Measurements from ENCODE around the gene INTS7.

DNA sequence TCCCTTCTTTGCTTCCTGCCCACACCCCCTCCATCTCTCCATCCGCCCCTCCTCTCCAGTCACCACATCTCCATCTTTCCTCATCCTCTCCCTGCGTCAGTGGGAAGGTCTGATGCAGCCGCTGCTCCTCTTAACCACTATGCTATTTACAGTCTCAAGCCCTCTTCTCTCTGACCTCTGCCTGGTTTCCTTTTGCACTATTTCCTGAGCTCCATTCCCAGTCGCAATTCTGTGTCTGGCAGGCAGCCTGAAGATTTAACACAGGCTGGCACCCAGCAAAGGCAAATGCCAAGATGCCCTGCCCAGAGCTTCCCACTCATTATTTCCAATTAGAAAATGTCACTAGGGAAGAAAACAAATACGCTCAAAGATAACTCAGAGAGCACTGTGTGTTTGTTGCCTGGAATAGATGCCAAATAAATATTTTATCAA is 115.2 kb downstream of the INTS7 start:
- TF ChIP-seq ARID4B (CRISPR knock-in tag; IDR thresholded peaks at IDR 0.05) = no peak
- no peak for TF ChIP-seq NFE2 (IDR thresholded peaks at IDR 0.05; ENCODE audit: low read depth)
- no peak for TF ChIP-seq FOXM1 (IDR thresholded peaks at IDR 0.05; ENCODE audit: low read depth)
- TF ChIP-seq FOXM1 (CRISPR knock-in tag; IDR thresholded peaks at IDR 0.05; ENCODE audit: low read depth) = no peak
- no peak for TF ChIP-seq KDM5B (IDR thresholded peaks at IDR 0.05; ENCODE audit: insufficient replicate concordance, low read depth, low read length)
- no peak for TF ChIP-seq ZNF24 (IDR thresholded peaks at IDR 0.05)
- no peak for TF ChIP-seq ZNF274 (IDR thresholded peaks at IDR 0.05; ENCODE audit: borderline replicate concordance, low read depth, low read length)
- no peak for TF ChIP-seq HDAC3 (IDR thresholded peaks at IDR 0.05; ENCODE audit: borderline replicate concordance, partially characterized antibody)

Data from K562 (cell line).